Keratinocyte (primary cell): Measurements from ENCODE around the gene ZBTB40.

Experiments used
- CTCF ChIP-seq, 3 experiments: IDR thresholded peaks in 1 of 3; conservative IDR thresholded peaks in 1 of 3; optimal IDR thresholded peaks in 1 of 3; 2 replicates in 2 of 3; 3 replicates in 1 of 3; pipeline versions ENCODE3 to v1.5.1; 2011; ENCODE audit warnings: low read length in 3 of 3, mild to moderate bottlenecking in 3 of 3, moderate library complexity in 2 of 3, control low read depth in 1 of 3, inconsistent platforms in 1 of 3; ENCODE audit not compliant: insufficient read depth in 2 of 3; ENCODE audit errors: extremely low read depth in 1 of 3
- EZH2 ChIP-seq: IDR thresholded peaks from one replicate; pipeline ENCODE4 v1.6.1; 2012; ENCODE audit warnings: inconsistent platforms, mild to moderate bottlenecking, low read length, moderate library complexity

GRCh38 chr1:22562584-22563583 is 111.2 kb downstream of the ZBTB40 start, which contains the start of gene EPHA8:
- TF ChIP-seq CTCF (optimal IDR thresholded peaks at IDR 0.05 in 1 of 3, IDR thresholded peaks at IDR 0.05 in 1 of 3, conservative IDR thresholded peaks at IDR 0.05 in 1 of 3; ENCODE audit: extremely low read depth in 1 of 3, insufficient read depth in 2 of 3, low read length in 3 of 3) (no peak), EZH2 (peak; percentile 95)
